IgD-negative memory B cell (primary cell): ENCODE results near the gene ARL2. TPM values are rescaled to one million over a fixed set of nuclear protein-coding genes. Genes with fewer than 3 reads are reported as not detected.
A peak's percentile ranks its signal among the peaks of the same experiment; 100 is the strongest.
"Not testable (repeated sequence)": the region's sequence is repeated elsewhere in the genome, so short reads cannot be mapped to it uniquely, and the experiment has no call there.

ENCODE experiments used
- H3K27ac Mint-ChIP-seq, 3 donors: one replicate each; pipeline ENCODE4 v1.8.0; 2020 to 2022; ENCODE audit warnings: mild to moderate bottlenecking in 3 of 3, mixed read lengths in 3 of 3, moderate library complexity in 1 of 3
- H3K27me3 Mint-ChIP-seq: one replicate; pipeline ENCODE4 v1.8.0; 2021; ENCODE audit warnings: mixed read lengths
- H3K36me3 Mint-ChIP-seq: one replicate; pipeline ENCODE4 v1.8.0; 2020; ENCODE audit warnings: mild to moderate bottlenecking, mixed read lengths
- H3K4me1 Mint-ChIP-seq, 3 donors: one replicate each; pipeline ENCODE4 v1.8.0; 2020 to 2022; ENCODE audit warnings: mixed read lengths in 3 of 3, mild to moderate bottlenecking in 1 of 3
- H3K4me3 Mint-ChIP-seq, 4 donors: one replicate each; pipeline ENCODE4 v1.8.0; 2020 to 2022; ENCODE audit warnings: mild to moderate bottlenecking in 4 of 4, mixed read lengths in 4 of 4, moderate library complexity in 3 of 4
- H3K9me3 Mint-ChIP-seq, 3 donors: one replicate each; pipeline ENCODE4 v1.8.0; 2020 to 2021; ENCODE audit warnings: mixed read lengths in 3 of 3, mild to moderate bottlenecking in 1 of 3
- polyA plus RNA-seq: library from polyadenylated mRNA; unstranded; fragments of 300-500 nt; fragmentation: Illumina TruSeq; gene quantifications from one replicate; pipeline ENCODE4 v1.2.3, GENCODE V29; 2021

The ARL2 gene
- polyA plus RNA-seq, 1 donor from 2014 or later, result 100 TPM

- H3K4me3 Mint-ChIP-seq, result no peak overlapping the region
- no peaks in the 10 kb centered on the region for H3K27me3 Mint-ChIP-seq
- peaks cover 9 to 13% (median 9%) of the 10 kb centered on the region in 3 donors for H3K4me1 Mint-ChIP-seq
- H3K36me3 Mint-ChIP-seq, result peaks cover 1% of the 10 kb centered on the region
- H3K27ac Mint-ChIP-seq, result no peak overlapping the region
- no peaks in the 10 kb centered on the region for H3K9me3 Mint-ChIP-seq
Measured at GRCh38 chr11:65021003-65021402, 7.0 kb downstream of the ARL2 start.

- Mint-ChIP-seq H3K27ac (no peak overlapping the region), H3K9me3 (no peaks in the 10 kb centered on the region), H3K36me3 (peaks cover 1% of the 10 kb centered on the region), H3K4me1 (peaks cover 5 to 9% (median 8%) of the 10 kb centered on the region in 3 donors), H3K4me3 (no peak overlapping the region), H3K27me3 (no peaks in the 10 kb centered on the region)
Measured at GRCh38 chr11:65021509-65021908, 7.5 kb downstream of the ARL2 start.

GRCh38 chr11:65023502-65023901 lies 9.5 kb downstream of the ARL2 start:
- not testable (repeated sequence) for H3K27ac Mint-ChIP-seq, H3K27me3 Mint-ChIP-seq, H3K36me3 Mint-ChIP-seq, H3K9me3 Mint-ChIP-seq
- Mint-ChIP-seq H3K4me1 (peaks cover 7 to 17% (median 15%) of the 10 kb centered on the region in 3 donors), H3K4me3 (peak overlapping the region in 1 of 4 donors; percentile 11)

- Mint-ChIP-seq H3K36me3 (peaks cover 2% of the 10 kb centered on the region), H3K4me1 (peaks cover 7 to 17% (median 17%) of the 10 kb centered on the region in 3 donors), H3K27me3 (no peaks in the 10 kb centered on the region), H3K9me3 (no peaks in the 10 kb centered on the region), H3K27ac (peak overlapping the region; percentile 84 to 92 (median 86)), H3K4me3 (peak overlapping the region; percentile 82 to 95 (median 90))
Measured at GRCh38 chr11:65026810-65027209, 12.8 kb downstream of the ARL2 start.

- Mint-ChIP-seq H3K4me3 (peak within 1 kb of the TSS; percentile 82 to 95 (median 90)), H3K9me3 (no peaks in the 10 kb centered on the region), H3K4me1 (peaks cover 7 to 17% (median 17%) of the 10 kb centered on the region in 3 donors), H3K27me3 (no peaks in the 10 kb centered on the region), H3K27ac (peak within 1 kb of the TSS; percentile 84 to 92 (median 86)), H3K36me3 (peaks cover 5% of the 10 kb centered on the region)
Measured at GRCh38 chr11:65027213-65028067, 13.5 kb downstream of the ARL2 start, which contains the start of gene SNX15. SNX15 (plus strand) TSS chr11:65027439; CDS start chr11:65027538, 99 bp downstream.

- Mint-ChIP-seq H3K27ac (no peak overlapping the region), H3K9me3 (no peaks in the 10 kb centered on the region), H3K4me3 (no peak overlapping the region), H3K27me3 (no peaks in the 10 kb centered on the region), H3K36me3 (peaks cover 7% of the 10 kb centered on the region), H3K4me1 (peaks cover 5 to 12% (median 8%) of the 10 kb centered on the region in 3 donors)
Measured at GRCh38 chr11:65032216-65032615, 18.3 kb downstream of the ARL2 start.

GRCh38 chr11:65034423-65034822 lies 20.5 kb downstream of the ARL2 start:
- Mint-ChIP-seq H3K4me1 (peaks cover 0 to 8% (median 7%) of the 10 kb centered on the region in 3 donors), H3K4me3 (no peak overlapping the region), H3K36me3 (peaks cover 5% of the 10 kb centered on the region), H3K27ac (no peak overlapping the region), H3K9me3 (no peaks in the 10 kb centered on the region), H3K27me3 (no peaks in the 10 kb centered on the region)

- Mint-ChIP-seq H3K9me3 (no peaks in the 10 kb centered on the region), H3K27ac (peak overlapping the region in 1 of 3 donors; percentile 21), H3K27me3 (no peaks in the 10 kb centered on the region), H3K4me1 (peaks cover 2 to 9% (median 8%) of the 10 kb centered on the region in 3 donors), H3K36me3 (peaks cover 5% of the 10 kb centered on the region), H3K4me3 (no peak overlapping the region)
Measured at GRCh38 chr11:65035579-65035978, 21.6 kb downstream of the ARL2 start.

- H3K27me3 Mint-ChIP-seq, result no peaks in the 10 kb centered on the region
- peak overlapping the region in 1 of 3 donors; percentile 50 for H3K27ac Mint-ChIP-seq
- H3K4me3 Mint-ChIP-seq, result no peak overlapping the region
- H3K9me3 Mint-ChIP-seq, result no peaks in the 10 kb centered on the region
- peaks cover 5% of the 10 kb centered on the region for H3K36me3 Mint-ChIP-seq
- H3K4me1 Mint-ChIP-seq, result peaks cover 7 to 12% (median 11%) of the 10 kb centered on the region in 3 donors
Measured at GRCh38 chr11:65036931-65037330, 23.0 kb downstream of the ARL2 start.

- H3K36me3 Mint-ChIP-seq, result peaks cover 8% of the 10 kb centered on the region
- H3K9me3 Mint-ChIP-seq, result no peaks in the 10 kb centered on the region
- H3K4me1 Mint-ChIP-seq, result peaks cover 11 to 15% (median 14%) of the 10 kb centered on the region in 3 donors
- H3K27ac Mint-ChIP-seq, result peak overlapping the region; percentile 77 to 97 (median 96)
- H3K27me3 Mint-ChIP-seq, result no peaks in the 10 kb centered on the region
- H3K4me3 Mint-ChIP-seq, result peak overlapping the region; percentile 93 to 98 (median 97)
Measured at GRCh38 chr11:65040520-65040846, 26.5 kb downstream of the ARL2 start.

GRCh38 chr11:65040847-65041622 lies 27.1 kb downstream of the ARL2 start, which contains the start of gene SAC3D1:
SAC3D1 (plus strand) TSS chr11:65041210; CDS start chr11:65041293, 83 bp downstream.
- H3K4me1 Mint-ChIP-seq, result peaks cover 11 to 15% (median 14%) of the 10 kb centered on the region in 3 donors
- peaks cover 8% of the 10 kb centered on the region for H3K36me3 Mint-ChIP-seq
- H3K4me3 Mint-ChIP-seq, result peak within 1 kb of the TSS; percentile 93 to 98 (median 97)

GRCh38 chr11:65042891-65043290 lies 28.9 kb downstream of the ARL2 start:
- Mint-ChIP-seq H3K4me3 (peak overlapping the region; percentile 9 to 89 (median 84)), H3K4me1 (peaks cover 10 to 19% (median 15%) of the 10 kb centered on the region in 3 donors), H3K36me3 (peaks cover 11% of the 10 kb centered on the region), H3K27ac (peak overlapping the region in 1 of 3 donors; percentile 73), H3K27me3 (no peaks in the 10 kb centered on the region), H3K9me3 (no peaks in the 10 kb centered on the region)

More at GRCh38 chr11:65040847-65041622, 27.1 kb downstream of the ARL2 start, which contains the start of gene SAC3D1:
- Mint-ChIP-seq H3K9me3 (no peaks in the 10 kb centered on the region), H3K27ac (peak within 1 kb of the TSS; percentile 77 to 97 (median 96)), H3K27me3 (no peaks in the 10 kb centered on the region)

GRCh38 chr11:65043881-65044501 lies 30.0 kb downstream of the ARL2 start:
- Mint-ChIP-seq H3K36me3 (peaks cover 11% of the 10 kb centered on the region), H3K27me3 (no peaks in the 10 kb centered on the region), H3K9me3 (no peaks in the 10 kb centered on the region), H3K27ac (no peak overlapping the region), H3K4me1 (peaks cover 10 to 15% (median 11%) of the 10 kb centered on the region in 3 donors), H3K4me3 (peak overlapping the region in 2 of 4 donors; percentile 54 to 88)

GRCh38 chr11:65045061-65045460 lies 31.1 kb downstream of the ARL2 start:
- Mint-ChIP-seq H3K36me3 (peaks cover 11% of the 10 kb centered on the region), H3K9me3 (no peaks in the 10 kb centered on the region), H3K4me1 (peaks cover 10 to 15% (median 11%) of the 10 kb centered on the region in 3 donors), H3K27ac (no peak overlapping the region), H3K4me3 (peak overlapping the region in 1 of 4 donors; percentile 88), H3K27me3 (no peaks in the 10 kb centered on the region)
